HEK293T (cell line): ENCODE results near the gene CAMK1D.

Source experiments
- CTCF ChIA-PET: fragments of 350-600 bp; formaldehyde crosslinking; extraction: SDS; loops from one replicate; lab custom pipeline; 2021; ENCODE audit warnings: antibody characterized with exemption, inconsistent platforms; lab: Yijun Ruan, JAX
- POLR2A ChIA-PET: fragments of 350-600 bp; formaldehyde crosslinking; extraction: SDS; loops from one replicate; lab custom pipeline; 2020; ENCODE audit warnings: antibody characterized with exemption, inconsistent platforms; lab: Yijun Ruan, JAX
- DNase-seq: peaks from one replicate; pipeline ENCODE4 v3.0.0; 2012; ENCODE audit warnings: mixed read lengths; ENCODE audit errors: extremely low spot score
- ARNT ChIP-seq: fragments of 450-650 bp; IDR thresholded peaks from 2 replicates; pipeline ENCODE4 v1.6.1; 2017; ENCODE audit warnings: mild to moderate bottlenecking
- BHLHE40 ChIP-seq: fragments of 450-650 bp; IDR thresholded peaks from 2 replicates; pipeline ENCODE4 v1.6.1; 2016; ENCODE audit warnings: mild to moderate bottlenecking, moderate library complexity, borderline replicate concordance
- CTBP1 ChIP-seq: fragments of 450-650 bp; IDR thresholded peaks from 2 replicates; pipeline ENCODE4 v1.6.1; 2016; ENCODE audit warnings: borderline replicate concordance
- ELF4 ChIP-seq: fragments of 450-650 bp; IDR thresholded peaks from 2 replicates; pipeline ENCODE4 v1.6.1; 2017; ENCODE audit warnings: antibody characterized with exemption
- FOXA1 ChIP-seq: fragments of 450-650 bp; IDR thresholded peaks from 2 replicates; pipeline ENCODE4 v1.6.1; 2016; ENCODE audit warnings: mild to moderate bottlenecking
- FOXK2 ChIP-seq: fragments of 450-650 bp; IDR thresholded peaks from 2 replicates; pipeline ENCODE4 v1.6.1; 2016; ENCODE audit warnings: mild to moderate bottlenecking
- FOXM1 ChIP-seq: fragments of 450-650 bp; IDR thresholded peaks from 2 replicates; pipeline ENCODE4 v1.6.1; 2017; ENCODE audit warnings: mild to moderate bottlenecking, borderline replicate concordance
- HDGF ChIP-seq: fragments of 450-650 bp; IDR thresholded peaks from 2 replicates; pipeline ENCODE4 v1.6.1; 2017; ENCODE audit warnings: antibody characterized with exemption, borderline replicate concordance
- L3MBTL2 ChIP-seq: fragments of 450-650 bp; conservative IDR thresholded peaks from 2 replicates; pipeline ENCODE4 v1.6.1; 2016; ENCODE audit warnings: mild to moderate bottlenecking
- LEF1 ChIP-seq: fragments of 450-650 bp; IDR thresholded peaks from 2 replicates; pipeline ENCODE4 v1.6.1; 2017; ENCODE audit warnings: mild to moderate bottlenecking, borderline replicate concordance
- NFRKB ChIP-seq: fragments of 450-650 bp; IDR thresholded peaks from 2 replicates; pipeline ENCODE4 v1.6.1; 2016; ENCODE audit warnings: mild to moderate bottlenecking, moderate library complexity
- SP1 ChIP-seq: fragments of 450-650 bp; IDR thresholded peaks from 2 replicates; pipeline ENCODE4 v1.6.1; 2017
- SUZ12 ChIP-seq: fragments of 450-650 bp; IDR thresholded peaks from 2 replicates; pipeline ENCODE4 v1.6.1; 2016; ENCODE audit warnings: mild to moderate bottlenecking
- TARDBP ChIP-seq: fragments of 450-650 bp; IDR thresholded peaks from 2 replicates; pipeline ENCODE4 v1.6.1; 2016
- ZNF384 ChIP-seq: fragments of 450-650 bp; IDR thresholded peaks from 2 replicates; pipeline ENCODE4 v1.6.1; 2016
- TF ChIP-seq, protein P1 (sequence below): fragments of 450-650 bp; IDR thresholded peaks from 2 replicates; pipeline ENCODE4 v1.6.1; 2016

The CAMK1D gene

DNA sequence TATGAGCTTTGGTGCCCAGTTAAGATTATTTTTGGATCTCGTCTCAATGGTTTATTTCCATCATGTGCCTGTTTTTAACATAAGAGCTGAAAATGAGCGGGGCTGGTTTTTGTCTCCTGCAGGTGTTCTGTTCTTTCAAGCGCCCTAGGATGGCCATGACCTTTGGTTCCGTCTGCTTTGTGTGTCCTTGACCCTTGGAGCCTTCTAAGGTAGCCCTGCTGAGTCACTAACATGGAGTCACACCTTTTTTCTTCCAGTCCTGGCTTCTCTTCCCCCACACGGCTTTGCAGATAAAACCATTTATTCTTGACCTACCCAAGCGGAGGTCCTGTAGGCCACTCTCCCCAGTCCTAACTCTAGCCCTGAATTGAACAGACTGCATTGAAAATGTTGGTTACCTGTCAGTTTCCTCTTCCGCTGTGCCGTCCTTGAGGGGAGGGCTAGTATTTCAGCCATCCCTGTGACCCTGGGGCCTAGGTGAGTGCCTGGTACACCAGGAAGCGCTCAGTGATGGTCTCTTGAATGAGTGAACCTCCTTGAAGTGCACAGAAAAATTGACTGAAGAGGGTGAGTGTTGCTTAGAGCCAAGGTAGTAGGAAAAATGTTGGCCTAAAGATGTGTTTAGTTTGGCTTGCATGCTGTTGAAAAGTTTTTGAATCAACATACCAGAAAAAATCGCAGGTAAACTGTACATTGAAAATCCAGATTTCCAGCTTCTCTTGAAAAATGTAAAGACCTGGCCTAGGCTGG, 48.0 kb downstream of the CAMK1D start:
- TF ChIP-seq L3MBTL2 = no peak
- TF ChIP-seq ZNF384 = no peak
- no peak for TF ChIP-seq FOXM1
- TF ChIP-seq NFRKB = no peak
- no peak for TF ChIP-seq FOXK2
- no peak for TF ChIP-seq SP1
- TF ChIP-seq LEF1 = no peak
- TF ChIP-seq CTBP1 = no peak
- no peak for TF ChIP-seq BHLHE40
- TF ChIP-seq TARDBP = no peak
- no peak for TF ChIP-seq FOXA1
- ChIA-PET CTCF (interaction anchor here (1.1 kb wide), 1 partner anchor 20 kb away, joined by 3 read pairs; no protein-coding TSS in a partner anchor), POLR2A (no interaction called here)
- no peak for DNase-seq

DNA sequence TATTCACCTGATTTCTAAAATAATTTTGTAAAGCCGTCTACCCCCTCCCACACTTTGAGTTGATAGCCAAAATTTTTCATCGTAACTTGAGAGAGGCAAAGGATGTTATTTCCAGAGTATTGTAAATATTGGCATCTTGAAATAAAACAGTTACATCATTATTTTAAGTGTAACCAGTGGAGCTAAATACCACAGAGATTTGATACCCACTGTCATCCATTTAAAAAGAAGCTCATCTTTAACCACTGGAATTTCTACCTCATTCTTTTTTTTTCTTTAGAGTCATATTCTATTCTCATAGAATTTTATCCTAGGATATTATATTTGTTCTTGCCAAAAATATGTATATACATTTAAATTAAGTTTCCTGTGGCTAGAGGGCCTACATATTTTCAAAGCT, 48.6 kb downstream of the CAMK1D start:
- TF ChIP-seq ARNT = no peak
- CTCF ChIA-PET = no interaction called here
- DNase-seq = no peak
- POLR2A ChIA-PET = no interaction called here

DNA sequence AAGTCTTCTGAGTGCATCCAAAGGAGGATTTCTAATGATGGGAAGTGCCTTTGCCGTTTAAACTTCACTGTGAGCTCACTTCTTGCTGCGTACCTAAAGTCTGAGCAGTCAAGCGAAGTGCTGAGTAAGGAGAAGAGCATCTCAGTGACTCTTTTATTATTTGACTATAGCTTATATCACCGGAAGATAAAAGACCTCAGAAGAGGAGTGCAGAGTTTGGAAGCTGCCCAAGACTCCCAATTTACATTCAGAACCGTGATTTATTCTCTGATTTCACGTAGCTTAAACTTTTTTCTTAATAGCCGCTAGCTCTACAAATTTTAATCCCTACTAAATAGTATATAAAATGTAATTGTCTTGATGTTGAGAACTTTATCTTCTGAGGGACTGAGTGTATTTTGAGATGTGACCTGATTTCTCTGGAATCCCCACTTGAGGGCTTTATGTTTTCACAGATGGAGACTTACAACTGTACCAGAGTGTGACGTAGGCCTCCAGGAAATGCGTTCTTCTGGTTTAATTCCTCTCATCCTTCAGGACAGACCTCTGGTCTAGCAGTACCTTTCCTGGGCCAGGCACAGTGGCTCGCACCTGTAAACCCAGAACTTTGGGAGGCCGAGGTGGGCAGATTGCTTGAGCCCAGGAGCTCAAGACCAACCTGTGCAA, 51.1 kb downstream of the CAMK1D start:
- DNase-seq = no peak
- CTCF ChIA-PET = interaction anchor here (0.6 to 0.9 kb wide), 2 partner anchors 19 to 186 kb away, joined by 4 to 5 read pairs; no protein-coding TSS in a partner anchor
- POLR2A ChIA-PET = no interaction called here

DNA sequence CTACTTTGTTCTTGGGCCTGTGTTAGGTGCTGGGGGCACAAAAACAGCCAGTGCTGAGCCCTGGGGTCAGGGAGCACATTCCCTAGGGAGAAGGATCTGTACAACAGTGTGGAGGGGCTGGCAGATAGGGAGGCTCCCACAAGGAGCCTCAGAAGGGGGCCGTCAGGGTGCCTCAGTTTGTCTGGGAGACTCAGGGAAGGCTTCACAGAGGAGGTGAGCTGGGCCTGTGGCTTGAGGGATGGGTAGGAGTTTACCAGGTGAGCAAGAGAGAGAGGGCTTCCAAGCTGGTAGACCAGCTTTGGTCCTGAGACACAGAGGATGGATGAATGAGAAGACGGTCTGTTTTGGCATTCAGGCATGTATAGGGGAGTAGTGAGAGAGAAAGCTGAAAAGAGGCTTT, 52.1 kb downstream of the CAMK1D start:
- TF ChIP-seq ELF4 (no peak), FOXK2 (no peak), CTBP1 (no peak), L3MBTL2 (no peak), SP1 (no peak), FOXA1 (no peak), NFRKB (no peak), ZNF384 (no peak), LEF1 (no peak)
- TF ChIP-seq, protein P1, sequence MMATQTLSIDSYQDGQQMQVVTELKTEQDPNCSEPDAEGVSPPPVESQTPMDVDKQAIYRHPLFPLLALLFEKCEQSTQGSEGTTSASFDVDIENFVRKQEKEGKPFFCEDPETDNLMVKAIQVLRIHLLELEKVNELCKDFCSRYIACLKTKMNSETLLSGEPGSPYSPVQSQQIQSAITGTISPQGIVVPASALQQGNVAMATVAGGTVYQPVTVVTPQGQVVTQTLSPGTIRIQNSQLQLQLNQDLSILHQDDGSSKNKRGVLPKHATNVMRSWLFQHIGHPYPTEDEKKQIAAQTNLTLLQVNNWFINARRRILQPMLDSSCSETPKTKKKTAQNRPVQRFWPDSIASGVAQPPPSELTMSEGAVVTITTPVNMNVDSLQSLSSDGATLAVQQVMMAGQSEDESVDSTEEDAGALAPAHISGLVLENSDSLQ = no peak
- ChIA-PET POLR2A (no interaction called here), CTCF (no interaction called here)
- no peak for DNase-seq

More for the DNA sequence above, 51.1 kb downstream of the CAMK1D start:
- no peak for TF ChIP-seq FOXK2
- TF ChIP-seq CTBP1 = no peak
- no peak for TF ChIP-seq ARNT
- TF ChIP-seq ELF4 = no peak
- TF ChIP-seq SUZ12 = no peak
- no peak for TF ChIP-seq LEF1
- no peak for TF ChIP-seq L3MBTL2
- no peak for TF ChIP-seq FOXA1
- no peak for TF ChIP-seq HDGF
- TF ChIP-seq SP1 = no peak
- TF ChIP-seq, protein P1 = no peak
- TF ChIP-seq NFRKB = no peak
- no peak for TF ChIP-seq FOXM1
- no peak for TF ChIP-seq BHLHE40

DNA sequence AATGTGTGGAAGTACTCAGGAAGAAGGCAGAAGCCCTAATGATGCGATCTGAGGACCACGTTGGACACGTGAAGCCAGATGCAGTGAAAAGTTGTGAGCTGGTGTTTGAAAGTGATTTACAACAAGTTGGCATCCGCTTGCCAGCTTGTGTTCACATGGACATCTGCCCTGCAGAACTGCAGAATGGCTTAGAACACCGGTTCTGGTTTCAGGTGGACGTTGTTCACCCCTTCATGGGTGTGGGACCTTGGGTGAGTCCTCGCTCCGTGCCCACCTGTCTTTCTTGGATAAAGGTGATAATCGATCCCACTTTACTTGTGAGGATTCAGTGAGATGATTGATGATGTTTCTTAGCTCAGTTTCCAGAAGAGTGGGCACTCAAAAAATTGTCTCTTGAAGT, 53.8 kb downstream of the CAMK1D start:
- DNase-seq = no peak
- TF ChIP-seq ARNT (no peak), NFRKB (no peak), ZNF384 (no peak), TARDBP (no peak), FOXA1 (no peak), ELF4 (no peak), FOXM1 (no peak), SP1 (no peak), CTBP1 (no peak), LEF1 (no peak), FOXK2 (no peak), L3MBTL2 (no peak), BHLHE40 (no peak), HDGF (no peak), SUZ12 (no peak)
- TF ChIP-seq, protein P1 = no peak
- ChIA-PET CTCF (interaction anchor here (0.8 kb wide), 1 partner anchor 29 kb away, joined by 10 read pairs; no protein-coding TSS in a partner anchor), POLR2A (no interaction called here)

DNA sequence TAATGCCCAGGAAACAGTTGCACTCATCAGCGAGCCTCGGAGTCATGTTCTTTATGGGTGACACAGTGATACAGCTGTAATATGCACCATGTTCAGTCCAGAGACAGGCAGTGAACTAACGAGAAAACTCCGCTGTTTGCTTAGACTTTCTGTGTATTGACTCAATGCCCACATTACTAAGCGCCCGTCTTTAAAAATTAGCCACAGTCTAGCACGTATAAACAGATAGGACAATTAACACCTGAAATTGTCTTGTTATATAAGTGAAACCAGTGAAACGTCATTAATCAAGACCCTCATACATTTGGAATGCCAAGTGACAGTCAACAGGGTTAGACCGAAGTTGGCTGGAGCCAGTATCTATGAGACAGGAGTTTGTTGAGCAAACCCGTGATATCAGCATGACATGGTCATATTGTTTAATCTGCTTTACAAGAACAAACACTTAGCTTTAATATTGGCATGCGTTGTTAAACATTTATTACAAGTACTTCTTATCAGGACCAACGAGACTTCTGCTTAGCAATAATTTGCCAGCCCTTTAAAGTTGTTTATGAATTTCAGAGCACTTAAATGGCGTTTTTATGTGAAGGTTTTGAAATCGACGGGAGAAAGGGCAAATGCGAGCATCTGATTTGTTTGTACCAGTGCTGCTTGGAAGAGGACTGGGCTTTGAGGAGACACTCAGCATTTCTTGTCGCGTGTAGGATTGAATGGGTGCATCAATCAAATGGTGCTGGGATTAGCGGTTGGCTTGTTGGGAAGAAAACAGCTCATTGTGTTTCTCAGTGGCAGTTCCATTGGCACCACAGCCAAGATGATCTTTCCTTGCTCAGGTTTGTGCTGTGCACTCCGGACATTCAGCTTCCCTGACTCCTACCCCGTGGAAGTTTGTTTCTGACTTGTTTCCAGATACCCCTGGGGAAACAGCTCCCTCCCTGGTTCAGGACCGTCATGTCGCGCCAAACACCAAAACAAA, 56.3 kb downstream of the CAMK1D start:
- CTCF ChIA-PET = interaction anchor here (0.7 to 1.1 kb wide), 4 partner anchors 39 to 263 kb away, joined by 3 read pairs; no protein-coding TSS in a partner anchor
- POLR2A ChIA-PET = interaction anchor here (0.9 kb wide), 1 partner anchor 9 kb away, joined by 3 read pairs; no protein-coding TSS in a partner anchor

More for the DNA sequence above, 56.3 kb downstream of the CAMK1D start:
- DNase-seq = no peak
- no peak for TF ChIP-seq FOXA1
- TF ChIP-seq, protein P1 = 0 out of 2 replicates have a peak, but pooled peaks have one; percentile 10
